ENCODE data around the gene A3GALT2.
A peak's percentile ranks its signal among the peaks of the same experiment; 100 is the strongest.

Gene A3GALT2

GRCh38 chr1:33258788-33259274 lies 62.1 kb downstream of the A3GALT2 start:
- ChIA-PET POLR2A (ENCODE audit: low non-redundant PET) (no interaction called here), CTCF (no interaction called here)
- no peak for DNase-seq (ENCODE audit: low spot score)
- H3K27ac ChIP-seq = peak overlapping the region; percentile 86
- TF ChIP-seq, protein P1, sequence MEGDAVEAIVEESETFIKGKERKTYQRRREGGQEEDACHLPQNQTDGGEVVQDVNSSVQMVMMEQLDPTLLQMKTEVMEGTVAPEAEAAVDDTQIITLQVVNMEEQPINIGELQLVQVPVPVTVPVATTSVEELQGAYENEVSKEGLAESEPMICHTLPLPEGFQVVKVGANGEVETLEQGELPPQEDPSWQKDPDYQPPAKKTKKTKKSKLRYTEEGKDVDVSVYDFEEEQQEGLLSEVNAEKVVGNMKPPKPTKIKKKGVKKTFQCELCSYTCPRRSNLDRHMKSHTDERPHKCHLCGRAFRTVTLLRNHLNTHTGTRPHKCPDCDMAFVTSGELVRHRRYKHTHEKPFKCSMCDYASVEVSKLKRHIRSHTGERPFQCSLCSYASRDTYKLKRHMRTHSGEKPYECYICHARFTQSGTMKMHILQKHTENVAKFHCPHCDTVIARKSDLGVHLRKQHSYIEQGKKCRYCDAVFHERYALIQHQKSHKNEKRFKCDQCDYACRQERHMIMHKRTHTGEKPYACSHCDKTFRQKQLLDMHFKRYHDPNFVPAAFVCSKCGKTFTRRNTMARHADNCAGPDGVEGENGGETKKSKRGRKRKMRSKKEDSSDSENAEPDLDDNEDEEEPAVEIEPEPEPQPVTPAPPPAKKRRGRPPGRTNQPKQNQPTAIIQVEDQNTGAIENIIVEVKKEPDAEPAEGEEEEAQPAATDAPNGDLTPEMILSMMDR (conservative IDR thresholded peaks at IDR 0.05; ENCODE audit: low read depth) = no peak

GRCh38 chr1:33257772-33258712 lies 62.9 kb downstream of the A3GALT2 start:
- ChIA-PET CTCF (interaction anchor here (0.7 to 0.8 kb wide), 2 partner anchors 37 to 109 kb away, joined by 3 to 4 read pairs; no protein-coding TSS in a partner anchor), POLR2A (ENCODE audit: low non-redundant PET) (no interaction called here)
- no peak for DNase-seq (ENCODE audit: low spot score)

GRCh38 chr1:33257207-33257771 lies 63.6 kb downstream of the A3GALT2 start:
- no peak for DNase-seq (ENCODE audit: low spot score)
- ChIA-PET CTCF (interaction anchor here (0.7 to 0.8 kb wide), 2 partner anchors 37 to 38 kb away, joined by 4 read pairs; no protein-coding TSS in a partner anchor), POLR2A (ENCODE audit: low non-redundant PET) (no interaction called here)
- peak overlapping the region; percentile 86 for H3K27ac ChIP-seq
- TF ChIP-seq, protein P1 (conservative IDR thresholded peaks at IDR 0.05; ENCODE audit: low read depth) = no peak

More at GRCh38 chr1:33257772-33258712, 62.9 kb downstream of the A3GALT2 start:
- TF ChIP-seq, protein P1 (conservative IDR thresholded peaks at IDR 0.05; ENCODE audit: low read depth) = no peak
- peak overlapping the region; percentile 86 for H3K27ac ChIP-seq

Measured in RWPE1 (cell line).